Endothelial cell (in vitro differentiated cells): Measurements from ENCODE around the gene METTL16. TPM values are rescaled to one million over a fixed set of nuclear protein-coding genes. Genes with fewer than 3 reads are reported as not detected.

Source experiments
- DNase-seq: peaks from one replicate; pipeline ENCODE4 v3.0.0; 2021; ENCODE audit warnings: low spot score
- H3K27ac Mint-ChIP-seq: one replicate; pipeline ENCODE4 v1.8.0; 2021; ENCODE audit warnings: mixed read lengths, inconsistent platforms; ENCODE audit not compliant: unreplicated experiment
- H3K27me3 Mint-ChIP-seq: one replicate; pipeline ENCODE4 v1.8.0; 2021; ENCODE audit warnings: mild to moderate bottlenecking, moderate library complexity, mixed read lengths, inconsistent platforms; ENCODE audit not compliant: unreplicated experiment
- H3K36me3 Mint-ChIP-seq: one replicate; pipeline ENCODE4 v1.8.0; 2021; ENCODE audit warnings: mild to moderate bottlenecking, low read depth, mixed read lengths, inconsistent platforms; ENCODE audit not compliant: unreplicated experiment
- H3K4me1 Mint-ChIP-seq: one replicate; pipeline ENCODE4 v1.8.0; 2021; ENCODE audit warnings: mild to moderate bottlenecking, mixed read lengths, inconsistent platforms; ENCODE audit not compliant: unreplicated experiment
- H3K4me3 Mint-ChIP-seq: one replicate; pipeline ENCODE4 v1.8.0; 2021; ENCODE audit warnings: mild to moderate bottlenecking, mixed read lengths, inconsistent platforms; ENCODE audit not compliant: unreplicated experiment
- H3K9me3 Mint-ChIP-seq: one replicate; pipeline ENCODE4 v1.8.0; 2021; ENCODE audit warnings: mixed read lengths, inconsistent platforms; ENCODE audit not compliant: unreplicated experiment
- CTCF ChIP-seq: fragments of 200-600 bp; sonication (generic); IDR thresholded peaks from one replicate; pipeline ENCODE4 v1.5.0; 2021; ENCODE audit warnings: antibody characterized with exemption; ENCODE audit not compliant: unreplicated experiment
- total RNA-seq: library from RNA; stranded (reverse); fragmentation: NEBNext Ultra II Directional; extraction: Animal tissue kit (Norgen Biotek cat#: 25700); gene quantifications from one replicate; pipeline ENCODE4 v1.2.1, GENCODE V29; 2021; ENCODE audit not compliant: unreplicated experiment

The METTL16 gene
- total RNA-seq, 1 donor from 2014 or later, result 24.9 TPM

- H3K9me3 Mint-ChIP-seq, result no peaks in the 10 kb centered on the region
- H3K4me3 Mint-ChIP-seq, result peak overlapping the region; percentile 86
- peaks cover 38% of the 10 kb centered on the region for H3K4me1 Mint-ChIP-seq
- TF ChIP-seq CTCF, result no peak
- peaks cover 14% of the 10 kb centered on the region for H3K36me3 Mint-ChIP-seq
- peak overlapping the region; percentile 89 for H3K27ac Mint-ChIP-seq
- no peak for DNase-seq
- H3K27me3 Mint-ChIP-seq, result peaks cover 39% of the 10 kb centered on the region
Measured at GRCh38 chr17:2393954-2394749, 117.5 kb downstream of the METTL16 start.

GRCh38 chr17:2393174-2393953 lies 118.3 kb downstream of the METTL16 start:
- H3K4me3 Mint-ChIP-seq, result peak overlapping the region; percentile 81
- peaks cover 36% of the 10 kb centered on the region for H3K4me1 Mint-ChIP-seq
- peaks cover 22% of the 10 kb centered on the region for H3K36me3 Mint-ChIP-seq
- H3K27ac Mint-ChIP-seq, result no peak overlapping the region
- peaks cover 36% of the 10 kb centered on the region for H3K27me3 Mint-ChIP-seq
- TF ChIP-seq CTCF, result no peak
- peak; percentile 80 for DNase-seq
- H3K9me3 Mint-ChIP-seq, result no peaks in the 10 kb centered on the region

- DNase-seq, result peak; percentile 98
- Mint-ChIP-seq H3K4me1 (peaks cover 30% of the 10 kb centered on the region), H3K9me3 (no peaks in the 10 kb centered on the region), H3K4me3 (peak overlapping the region; percentile 93), H3K36me3 (peaks cover 30% of the 10 kb centered on the region), H3K27ac (peak overlapping the region; percentile 92), H3K27me3 (peaks cover 38% of the 10 kb centered on the region)
- no peak for TF ChIP-seq CTCF
Measured at GRCh38 chr17:2392252-2393173, 119.2 kb downstream of the METTL16 start.

GRCh38 chr17:2391597-2392251 lies 120.0 kb downstream of the METTL16 start:
- H3K36me3 Mint-ChIP-seq, result peaks cover 31% of the 10 kb centered on the region
- H3K27me3 Mint-ChIP-seq, result peaks cover 36% of the 10 kb centered on the region
- peak overlapping the region; percentile 93 for H3K4me3 Mint-ChIP-seq
- peak overlapping the region; percentile 92 for H3K27ac Mint-ChIP-seq
- H3K4me1 Mint-ChIP-seq, result peaks cover 24% of the 10 kb centered on the region
- TF ChIP-seq CTCF, result no peak
- no peak for DNase-seq
- H3K9me3 Mint-ChIP-seq, result no peaks in the 10 kb centered on the region
